GM12875 (cell line): ENCODE data around the gene FOXO1.

Experiments used
- H3K4me3 ChIP-seq: one replicate; pipeline ENCODE4 v1.5.1; 2011; ENCODE audit warnings: low read depth, low read length, control low read depth
- CTCF ChIP-seq: IDR thresholded peaks from 2 replicates; pipeline ENCODE4 v1.5.1; 2011; ENCODE audit warnings: low read depth, mild to moderate bottlenecking, control low read depth, inconsistent platforms, low read length, moderate library complexity, borderline replicate concordance; ENCODE audit not compliant: insufficient read depth

Gene FOXO1

GRCh38 chr13:40589285-40590109, 76.9 kb downstream of the FOXO1 start:
- no peak for TF ChIP-seq CTCF
- H3K4me3 ChIP-seq, result no peak overlapping the region

- no peak overlapping the region for H3K4me3 ChIP-seq
- no peak for TF ChIP-seq CTCF
These were observed 78.3 kb downstream of the FOXO1 start for GRCh38 chr13:40588101-40588500.

GRCh38 chr13:40586886-40587565, 79.4 kb downstream of the FOXO1 start:
- H3K4me3 ChIP-seq, result no peak overlapping the region
- TF ChIP-seq CTCF, result no peak

- H3K4me3 ChIP-seq, result no peak overlapping the region
- no peak for TF ChIP-seq CTCF
These were observed 80.5 kb downstream of the FOXO1 start for GRCh38 chr13:40585911-40586471.

GRCh38 chr13:40583738-40584137, 82.7 kb downstream of the FOXO1 start:
- no peak overlapping the region for H3K4me3 ChIP-seq
- TF ChIP-seq CTCF, result no peak

- TF ChIP-seq CTCF, result no peak
- no peak overlapping the region for H3K4me3 ChIP-seq
These were observed 83.9 kb downstream of the FOXO1 start for GRCh38 chr13:40582531-40582930.
